AG04449 (cell line): Measurements from ENCODE around the gene DCAKD.

Experiments used
- CTCF ChIA-PET: fragments of 350-600 bp; formaldehyde crosslinking; extraction: SDS; loops from one replicate; lab custom pipeline; 2021; ENCODE audit warnings: antibody characterized with exemption; lab: Yijun Ruan, JAX
- POLR2A ChIA-PET: fragments of 400-600, 350-600 bp; formaldehyde crosslinking; extraction: SDS; loops from one replicate; lab custom pipeline; 2020; ENCODE audit warnings: antibody characterized with exemption, inconsistent platforms; lab: Yijun Ruan, JAX
- DNase-seq: peaks from one replicate; pipeline ENCODE4 v3.0.0-alpha.2; 2010; ENCODE audit warnings: low read depth, low spot score
- H3K4me3 ChIP-seq: 2 replicates; pipeline ENCODE4 v1.5.1; 2011; ENCODE audit warnings: low read depth, mild to moderate bottlenecking, control low read depth, low read length
- CTCF ChIP-seq: IDR thresholded peaks from one replicate; pipeline ENCODE4 v1.5.1; 2011; ENCODE audit warnings: mild to moderate bottlenecking, moderate library complexity, low read length, control low read depth, inconsistent platforms; ENCODE audit not compliant: insufficient read depth; ENCODE audit errors: missing control alignments

Gene DCAKD

GRCh38 chr17:45093444-45094110 is 42.1 kb upstream of the DCAKD start:
- POLR2A ChIA-PET: no interaction called here
- no peak for TF ChIP-seq CTCF
- DNase-seq: no peak
- H3K4me3 ChIP-seq: no peak overlapping the region
- CTCF ChIA-PET: interaction anchor here (0.9 to 9.3 kb wide), 7 partner anchors 13 to 173 kb away, joined by 4 to 123 read pairs (median 72); partner anchors contain the start of genes ACBD4 and PLCD3

- no peak for TF ChIP-seq CTCF
- peak; percentile 96 for DNase-seq
- ChIA-PET CTCF (interaction anchor here (5.5 to 9.3 kb wide), 4 partner anchors 14 to 42 kb away, joined by 45 to 123 read pairs (median 77); partner anchors contain the start of genes ACBD4 and PLCD3), POLR2A (interaction anchor here (1.0 kb wide), 1 partner anchor 30 kb away, joined by 3 read pairs; no protein-coding TSS in a partner anchor)
- H3K4me3 ChIP-seq: no peak overlapping the region
Observed at GRCh38 chr17:45092911-45093430, 41.5 kb upstream of the DCAKD start.

GRCh38 chr17:45091778-45092425 is 40.5 kb upstream of the DCAKD start:
- ChIA-PET POLR2A (no interaction called here), CTCF (interaction anchor here (5.8 to 9.3 kb wide), 3 partner anchors 15 to 38 kb away, joined by 45 to 123 read pairs (median 107); partner anchors contain the start of gene PLCD3)
- no peak for TF ChIP-seq CTCF

GRCh38 chr17:45090711-45091110 is 39.3 kb upstream of the DCAKD start:
- ChIA-PET CTCF (interaction anchor here (1.0 to 2.2 kb wide), 3 partner anchors 9 to 45 kb away, joined by 5 to 16 read pairs (median 11); partner anchors contain the start of gene ACBD4), POLR2A (interaction anchor here (0.7 kb wide), 1 partner anchor 320 kb away, joined by 3 read pairs; no protein-coding TSS in a partner anchor)
- no peak overlapping the region for H3K4me3 ChIP-seq
- no peak for TF ChIP-seq CTCF
- DNase-seq: no peak

More at GRCh38 chr17:45091778-45092425, 40.5 kb upstream of the DCAKD start:
- no peak for DNase-seq
- H3K4me3 ChIP-seq: no peak overlapping the region

GRCh38 chr17:45088741-45089140 is 37.3 kb upstream of the DCAKD start:
- CTCF ChIA-PET: interaction anchor here (1.1 to 4.1 kb wide), 5 partner anchors 8 to 168 kb away, joined by 4 to 21 read pairs (median 15); partner anchors contain the start of genes ACBD4 and PLCD3

More at GRCh38 chr17:45088741-45089140, 37.3 kb upstream of the DCAKD start:
- no peak for DNase-seq
- POLR2A ChIA-PET: no interaction called here
- TF ChIP-seq CTCF: no peak
- H3K4me3 ChIP-seq: no peak overlapping the region
